B cell (primary cell): Measurements from ENCODE around the gene DIMT1. TPM values are rescaled to one million over a fixed set of nuclear protein-coding genes. Genes with fewer than 3 reads are reported as not detected.

Source experiments
- ATAC-seq: fragments of 200-7000 bp; cut with Tn5 transposase; one replicate; pipeline ENCODE4 v1.10.0; 2021; ENCODE audit warnings: low read depth, mild to moderate bottlenecking, moderate number of reproducible peaks, moderate library complexity
- CTCF ChIA-PET: fragments of 350-600 bp; sonication (Branson Sonifier 250); formaldehyde crosslinking; loops from one replicate; lab custom pipeline; 2021; ENCODE audit warnings: antibody characterized with exemption, inconsistent platforms; lab: Charles Lee
- POLR2A ChIA-PET: fragments of 350-600 bp; sonication (Branson Sonifier 250); formaldehyde crosslinking; loops from one replicate; lab custom pipeline; 2021; ENCODE audit warnings: antibody characterized with exemption; lab: Charles Lee
- DNase-seq: peaks from one replicate; pipeline ENCODE4 v3.0.0; 2013
- H2AFZ ChIP-seq: 2 replicates; pipeline ENCODE4 v1.6.1; 2012; ENCODE audit warnings: mild to moderate bottlenecking, low read depth, low read length; ENCODE audit not compliant: insufficient read depth, poor library complexity, severe bottlenecking
- H3K27ac ChIP-seq, 2 donors: 1 replicate in 1 of 2; 2 replicates in 1 of 2; pipeline ENCODE4 v1.5.1; 2012 to 2013; ENCODE audit warnings: low read length in 2 of 2, mild to moderate bottlenecking in 2 of 2, moderate library complexity in 1 of 2
- H3K27me3 ChIP-seq, 4 experiments: fragments of 200-600 bp in 1 of 4; sonication (generic) in 1 of 4; replicated peaks in 1 of 4; 1 replicate in 2 of 4; 2 replicates in 2 of 4; pipeline versions ENCODE4 v1.6.1 to v1.7.0; 2013 to 2016; ENCODE audit warnings: low read length in 3 of 4, mild to moderate bottlenecking in 2 of 4, mixed read lengths in 1 of 4, moderate library complexity in 1 of 4; ENCODE audit not compliant: insufficient read depth in 4 of 4, control insufficient read depth in 3 of 4; ENCODE audit errors: control extremely low read depth in 1 of 4
- H3K36me3 ChIP-seq, 2 experiments: replicated peaks in 1 of 2; 1 replicate in 1 of 2; 2 replicates in 1 of 2; pipeline versions ENCODE4 v1.6.1 to v1.7.1; 2013; ENCODE audit warnings: low read length in 1 of 2; ENCODE audit not compliant: insufficient read depth in 2 of 2, control insufficient read depth in 1 of 2; ENCODE audit errors: control extremely low read depth in 1 of 2, extremely low read depth in 1 of 2
- H3K4me1 ChIP-seq, 2 donors: fragments of 200-600 bp in 1 of 2; sonication (generic) in 1 of 2; 1 replicate in 1 of 2; 2 replicates in 1 of 2; pipeline versions ENCODE4 v1.5.1 to v1.6.1; 2013 to 2017; ENCODE audit warnings: low read length in 2 of 2; ENCODE audit not compliant: control insufficient read depth in 2 of 2, insufficient read depth in 2 of 2
- H3K4me2 ChIP-seq: replicated peaks from 2 replicates; pipeline ENCODE3; 2012; ENCODE audit warnings: mild to moderate bottlenecking, low read depth, low read length; ENCODE audit not compliant: poor library complexity, severe bottlenecking
- H3K4me3 ChIP-seq, 5 experiments: fragments of 200-600 bp in 1 of 5; sonication (generic) in 1 of 5; 1 replicate in 3 of 5; 2 replicates in 2 of 5; pipeline versions ENCODE4 v1.5.1 to v1.7.0; 2011 to 2016; ENCODE audit warnings: low read length in 4 of 5, mild to moderate bottlenecking in 4 of 5, low read depth in 2 of 5, control low read depth in 1 of 5, moderate library complexity in 1 of 5; ENCODE audit not compliant: insufficient read depth in 1 of 5; ENCODE audit errors: control extremely low read depth in 1 of 5, extremely low read depth in 1 of 5
- H3K79me2 ChIP-seq: fragments of 200-600 bp; sonication (generic); one replicate; pipeline ENCODE4 v1.6.0; 2016; ENCODE audit warnings: low read length; ENCODE audit not compliant: control insufficient read depth, insufficient read depth
- H3K9ac ChIP-seq: fragments of 200-600 bp; sonication (generic); 2 replicates; pipeline ENCODE4 v1.6.1; 2017; ENCODE audit warnings: mild to moderate bottlenecking, low read length, moderate library complexity
- H3K9me3 ChIP-seq, 3 donors: one replicate each; pipeline versions ENCODE4 v1.6.1 to v1.7.1; 2013; ENCODE audit warnings: low read length in 2 of 3; ENCODE audit not compliant: control insufficient read depth in 2 of 3, insufficient read depth in 1 of 3; ENCODE audit errors: control extremely low read depth in 1 of 3
- H4K20me1 ChIP-seq: 2 replicates; pipeline ENCODE4 v1.6.0; 2012; ENCODE audit warnings: mild to moderate bottlenecking, low read length; ENCODE audit not compliant: insufficient read depth, control insufficient read depth, poor library complexity, severe bottlenecking
- H3K27ac Mint-ChIP-seq: one replicate; pipeline ENCODE4 v1.8.0; 2021; ENCODE audit warnings: mixed read lengths
- H3K27me3 Mint-ChIP-seq: one replicate; pipeline ENCODE4 v1.8.0; 2021; ENCODE audit warnings: mixed read lengths
- H3K4me1 Mint-ChIP-seq: one replicate; pipeline ENCODE4 v1.8.0; 2021; ENCODE audit warnings: mixed read lengths
- H3K4me3 Mint-ChIP-seq: one replicate; pipeline ENCODE4 v1.8.0; 2021; ENCODE audit warnings: mixed read lengths
- H3K9me3 Mint-ChIP-seq: one replicate; pipeline ENCODE4 v1.8.0; 2022; ENCODE audit warnings: mixed read lengths; ENCODE audit not compliant: insufficient read depth
- EZH2 ChIP-seq: IDR thresholded peaks from 2 replicates; pipeline ENCODE4 v1.6.1; 2012; ENCODE audit warnings: borderline replicate concordance, low read depth, mild to moderate bottlenecking, moderate library complexity, low read length; ENCODE audit not compliant: insufficient read depth, poor library complexity, severe bottlenecking
- WGBS: methylation state at CpG from one replicate; pipeline ENCODE4 v1.1.5; 2013; ENCODE audit warnings: missing lambda C conversion rate; ENCODE audit not compliant: insufficient coverage; 5-methylcytosine and 5-hydroxymethylcytosine counted together
- intact Hi-C: fragments of 100-400 bp; cut with micrococcal nuclease; formaldehyde crosslinking; loops from one replicate; pipeline ENCODE4 v1.10.0; 2022
- polyA plus RNA-seq: library from polyadenylated mRNA; depleted of rRNA; stranded (reverse); fragments of >200 nt; gene quantifications from 2 replicates; pipeline ENCODE4 v1.2.3, GENCODE V29; 2012
- total RNA-seq, 2 donors: library from RNA; stranded (reverse); fragments of 120-200 nt in 1 of 2; gene quantifications; 1 replicate in 1 of 2; 2 replicates in 1 of 2; pipeline versions ENCODE4 v1.2.3 to v1.2.4, GENCODE V29; 2013 to 2022
- TF ChIP-seq, protein P1 (sequence below): fragments of 200-600 bp; IDR thresholded peaks from one replicate; pipeline ENCODE4 v1.8.0; 2022; ENCODE audit warnings: antibody characterized with exemption, mild to moderate bottlenecking

The DIMT1 gene
- total and polyA plus RNA-seq, 2 donors (not counting 1 experiment from before 2014, with no cell fraction given), result 16.0 to 20.7 TPM

DNA sequence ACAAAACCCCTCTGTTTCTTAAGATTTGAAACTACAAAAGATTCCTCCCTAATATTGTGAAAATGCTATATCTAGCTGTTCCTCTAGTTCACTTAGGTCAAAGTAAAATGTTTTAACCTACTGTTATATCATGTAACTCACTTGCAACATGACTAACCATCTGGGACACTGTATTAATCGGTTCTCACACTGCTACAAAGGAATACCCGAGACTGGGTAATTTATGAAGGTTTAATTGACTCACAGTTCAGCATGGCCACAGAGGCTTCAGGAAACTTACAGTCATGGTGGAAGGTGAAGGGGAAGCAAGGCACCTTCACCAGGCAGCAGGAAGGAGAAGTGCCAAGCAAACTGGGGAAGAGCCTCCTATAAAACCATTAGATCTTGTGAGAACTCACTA lies 34.7 kb downstream of the DIMT1 start:
- no peak overlapping the region for H3K4me2 ChIP-seq
- no peaks in the 10 kb centered on the region for H3K27me3 ChIP-seq
- peaks cover 0 to 3% (median 0%) of the 10 kb centered on the region in 3 donors for H3K9me3 ChIP-seq
- DNase-seq (no peak), ATAC-seq (no peak)
- TF ChIP-seq, protein P1, sequence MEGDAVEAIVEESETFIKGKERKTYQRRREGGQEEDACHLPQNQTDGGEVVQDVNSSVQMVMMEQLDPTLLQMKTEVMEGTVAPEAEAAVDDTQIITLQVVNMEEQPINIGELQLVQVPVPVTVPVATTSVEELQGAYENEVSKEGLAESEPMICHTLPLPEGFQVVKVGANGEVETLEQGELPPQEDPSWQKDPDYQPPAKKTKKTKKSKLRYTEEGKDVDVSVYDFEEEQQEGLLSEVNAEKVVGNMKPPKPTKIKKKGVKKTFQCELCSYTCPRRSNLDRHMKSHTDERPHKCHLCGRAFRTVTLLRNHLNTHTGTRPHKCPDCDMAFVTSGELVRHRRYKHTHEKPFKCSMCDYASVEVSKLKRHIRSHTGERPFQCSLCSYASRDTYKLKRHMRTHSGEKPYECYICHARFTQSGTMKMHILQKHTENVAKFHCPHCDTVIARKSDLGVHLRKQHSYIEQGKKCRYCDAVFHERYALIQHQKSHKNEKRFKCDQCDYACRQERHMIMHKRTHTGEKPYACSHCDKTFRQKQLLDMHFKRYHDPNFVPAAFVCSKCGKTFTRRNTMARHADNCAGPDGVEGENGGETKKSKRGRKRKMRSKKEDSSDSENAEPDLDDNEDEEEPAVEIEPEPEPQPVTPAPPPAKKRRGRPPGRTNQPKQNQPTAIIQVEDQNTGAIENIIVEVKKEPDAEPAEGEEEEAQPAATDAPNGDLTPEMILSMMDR, result no peak
- TF ChIP-seq EZH2, result no peak
- WGBS, result 100% methylated on average over 1 of the region's 2 CpGs
- H3K4me1 ChIP-seq, result no peaks in the 10 kb centered on the region
- ChIA-PET POLR2A (no interaction called here), CTCF (interaction anchor here (0.6 kb wide), 1 partner anchor 59 kb away, joined by 3 read pairs; no protein-coding TSS in a partner anchor)
- H3K4me1 Mint-ChIP-seq, result no peaks in the 10 kb centered on the region
- H4K20me1 ChIP-seq, result no peaks in the 10 kb centered on the region
- H3K4me3 ChIP-seq, result no peak overlapping the region
- H3K9me3 Mint-ChIP-seq, result no peaks in the 10 kb centered on the region
- H3K9ac ChIP-seq, result no peak overlapping the region
- H3K79me2 ChIP-seq, result no peaks in the 10 kb centered on the region
- no peak overlapping the region for H3K27ac Mint-ChIP-seq
- no peaks in the 10 kb centered on the region for H3K27me3 Mint-ChIP-seq
- no peak overlapping the region for H2AFZ ChIP-seq
- no peak overlapping the region for H3K4me3 Mint-ChIP-seq
- intact Hi-C loops, result no loop called here
- no peak overlapping the region for H3K27ac ChIP-seq
- peaks cover 10 to 26% of the 10 kb centered on the region in 2 experiments for H3K36me3 ChIP-seq

DNA sequence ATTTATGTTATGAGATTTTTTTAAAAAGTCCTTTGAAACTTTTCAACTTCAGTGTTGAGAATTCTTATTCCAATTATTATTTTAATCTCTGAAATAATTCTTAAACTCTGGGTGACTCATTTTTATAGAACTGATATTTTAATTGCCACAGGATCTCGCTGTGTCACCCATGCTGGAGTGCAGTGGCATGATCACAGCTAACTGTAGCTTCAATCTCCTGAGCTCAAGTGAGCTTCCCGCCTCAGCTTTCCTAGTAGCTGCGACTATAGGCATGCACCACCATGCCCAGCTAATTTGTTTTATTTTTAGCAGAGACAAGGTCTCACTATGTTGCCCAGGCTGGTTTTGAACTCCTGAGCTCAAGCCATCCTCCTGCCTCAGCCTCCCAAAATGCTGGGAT lies 41.0 kb downstream of the DIMT1 start:
- no peak overlapping the region for H3K27ac Mint-ChIP-seq
- no peak overlapping the region for H3K27ac ChIP-seq
- H3K27me3 Mint-ChIP-seq, result no peaks in the 10 kb centered on the region
- no peak overlapping the region for H3K4me3 Mint-ChIP-seq
- no peak for DNase-seq
- H3K27me3 ChIP-seq, result no peaks in the 10 kb centered on the region
- CTCF ChIA-PET, result interaction anchor here (0.9 kb wide), 1 partner anchor 11 kb away, joined by 7 read pairs; no protein-coding TSS in a partner anchor
- peaks cover 0 to 3% (median 0%) of the 10 kb centered on the region in 3 donors for H3K9me3 ChIP-seq
- H3K4me3 ChIP-seq, result no peak overlapping the region
- no peak overlapping the region for H2AFZ ChIP-seq
- H3K4me1 Mint-ChIP-seq, result no peaks in the 10 kb centered on the region
- H3K4me1 ChIP-seq, result no peaks in the 10 kb centered on the region
- POLR2A ChIA-PET, result interaction anchor here (0.6 kb wide), 2 partner anchors 100 to 139 kb away, joined by 3 to 4 read pairs; no protein-coding TSS in a partner anchor
- H3K79me2 ChIP-seq, result no peaks in the 10 kb centered on the region
- H3K9ac ChIP-seq, result no peak overlapping the region
- WGBS, result 100% methylated on average over 3 of the region's 3 CpGs
- peaks cover 25 to 43% of the 10 kb centered on the region in 2 experiments for H3K36me3 ChIP-seq
- no peaks in the 10 kb centered on the region for H4K20me1 ChIP-seq
- intact Hi-C loops, result no loop called here
- TF ChIP-seq, protein P1, result no peak
- no peak for TF ChIP-seq EZH2
- no peaks in the 10 kb centered on the region for H3K9me3 Mint-ChIP-seq
- H3K4me2 ChIP-seq, result no peak overlapping the region
- no peak for ATAC-seq
